H54 (cell line): ENCODE measurements around the gene RBM43.

Source experiments
- DNase-seq: peaks from one replicate; pipeline ENCODE4 v3.0.0; 2011; ENCODE audit warnings: low spot score, mixed read lengths; ENCODE audit not compliant: insufficient read length
- FAIRE-seq: peaks from 3 replicates; lab custom pipeline; 2011; peaks lifted over from hg19 to GRCh38; lab: Jason Lieb, UNC
- POLR2A ChIP-seq: IDR thresholded peaks from 2 replicates; pipeline ENCODE4 v1.6.1; 2011; ENCODE audit warnings: low read depth, mild to moderate bottlenecking, low read length

The RBM43 gene

GRCh38 chr2:151228847-151229512 is 32.7 kb downstream of the RBM43 start:
- FAIRE-seq = peak; percentile 38
- no peak for TF ChIP-seq POLR2A
- no peak for DNase-seq

GRCh38 chr2:151217343-151217742 is 44.3 kb downstream of the RBM43 start:
- DNase-seq = no peak
- FAIRE-seq = no peak
- TF ChIP-seq POLR2A = no peak

- DNase-seq = no peak
- no peak for TF ChIP-seq POLR2A
- no peak for FAIRE-seq
These were observed 54.6 kb downstream of the RBM43 start for GRCh38 chr2:151207100-151207499.

- FAIRE-seq (no peak), DNase-seq (no peak)
- no peak for TF ChIP-seq POLR2A
These were observed 55.2 kb downstream of the RBM43 start for GRCh38 chr2:151206446-151206968.

GRCh38 chr2:151205571-151205970 is 56.1 kb downstream of the RBM43 start:
- no peak for TF ChIP-seq POLR2A
- no peak for FAIRE-seq
- DNase-seq = no peak

- no peak for FAIRE-seq
- no peak for DNase-seq
- no peak for TF ChIP-seq POLR2A
These were observed 56.9 kb downstream of the RBM43 start for GRCh38 chr2:151204756-151205155.

GRCh38 chr2:151200844-151201243 is 60.8 kb downstream of the RBM43 start:
- FAIRE-seq (no peak), DNase-seq (no peak)
- no peak for TF ChIP-seq POLR2A

GRCh38 chr2:151200277-151200676 is 61.4 kb downstream of the RBM43 start:
- TF ChIP-seq POLR2A = no peak
- DNase-seq = no peak
- FAIRE-seq = no peak

- no peak for TF ChIP-seq POLR2A
- FAIRE-seq = no peak
- no peak for DNase-seq
These were observed 63.0 kb downstream of the RBM43 start for GRCh38 chr2:151198645-151199044.
